ENCODE data around the gene ARMC9. TPM values are rescaled to one million over a fixed set of nuclear protein-coding genes. Genes with fewer than 3 reads are reported as not detected.

Gene ARMC9
- total and polyA plus RNA-seq, 3 donors from 2014 or later: 35.0 to 49.7 (median 47.5) TPM

GRCh38 chr2:231293163-231293562, 94.7 kb downstream of the ARMC9 start:
- Histone ChIP-seq H3K36me3 (ENCODE audit: low read depth, missing control alignments) (no peaks in the 10 kb centered on the region), H3K9me3 (no peaks in the 10 kb centered on the region), H3K4me3 (no peak overlapping the region), H3K27me3 (no peaks in the 10 kb centered on the region), H3K4me1 (no peaks in the 10 kb centered on the region), H3K27ac (no peak overlapping the region)
- TF ChIP-seq CTCF (IDR thresholded peaks at IDR 0.05) (no peak), POLR2A (IDR thresholded peaks at IDR 0.05) (no peak)
- intact Hi-C loops (cut with DNase I; ENCODE audit: low total_unique reads): loop anchor here (10.0 kb wide), 1 partner anchor 122 kb away; no protein-coding TSS in a partner anchor
- 59 to 67% methylated on average over 4 of the region's 4 CpGs for WGBS, 2 donors
- DNase-seq: no peak

GRCh38 chr2:231294116-231294515, 95.7 kb downstream of the ARMC9 start:
- TF ChIP-seq CTCF (IDR thresholded peaks at IDR 0.05): no peak
- TF ChIP-seq POLR2A (IDR thresholded peaks at IDR 0.05): no peak
- no peak for DNase-seq
- WGBS, 2 donors: 75 to 94% methylated on average over 7 of the region's 7 CpGs

GRCh38 chr2:231294571-231295362, 96.3 kb downstream of the ARMC9 start:
- TF ChIP-seq CTCF (IDR thresholded peaks at IDR 0.05) (no peak), POLR2A (IDR thresholded peaks at IDR 0.05) (no peak)
- H3K27ac ChIP-seq: no peak overlapping the region
- no peaks in the 10 kb centered on the region for H3K9me3 ChIP-seq
- WGBS, 2 donors: 78 to 80% methylated on average over 10 of the region's 10 CpGs
- H3K4me3 ChIP-seq: no peak overlapping the region
- no peaks in the 10 kb centered on the region for H3K4me1 ChIP-seq
- DNase-seq: no peak
- intact Hi-C loops (cut with DNase I; ENCODE audit: low total_unique reads): loop anchor here (10.0 kb wide), 1 partner anchor 120 kb away; no protein-coding TSS in a partner anchor
- H3K27me3 ChIP-seq: no peaks in the 10 kb centered on the region
- no peaks in the 10 kb centered on the region for H3K36me3 ChIP-seq (ENCODE audit: low read depth, missing control alignments)

More at GRCh38 chr2:231294116-231294515, 95.7 kb downstream of the ARMC9 start:
- intact Hi-C loops (cut with DNase I; ENCODE audit: low total_unique reads): loop anchor here (10.0 kb wide), 1 partner anchor 121 kb away; no protein-coding TSS in a partner anchor
- Histone ChIP-seq H3K9me3 (no peaks in the 10 kb centered on the region), H3K27ac (no peak overlapping the region), H3K4me3 (no peak overlapping the region), H3K4me1 (no peaks in the 10 kb centered on the region), H3K27me3 (no peaks in the 10 kb centered on the region), H3K36me3 (ENCODE audit: low read depth, missing control alignments) (no peaks in the 10 kb centered on the region)

- 89 to 92% methylated on average over 8 of the region's 8 CpGs for WGBS, 2 donors
- intact Hi-C loops (cut with DNase I; ENCODE audit: low total_unique reads): loop anchor here (10.0 kb wide), 1 partner anchor 119 kb away; no protein-coding TSS in a partner anchor
- DNase-seq: no peak
- Histone ChIP-seq H3K36me3 (ENCODE audit: low read depth, missing control alignments) (no peaks in the 10 kb centered on the region), H3K4me1 (no peaks in the 10 kb centered on the region), H3K4me3 (no peak overlapping the region), H3K27me3 (no peaks in the 10 kb centered on the region), H3K27ac (no peak overlapping the region), H3K9me3 (no peaks in the 10 kb centered on the region)
- TF ChIP-seq POLR2A (IDR thresholded peaks at IDR 0.05) (no peak), CTCF (IDR thresholded peaks at IDR 0.05) (no peak)
Observed at GRCh38 chr2:231295363-231295655, 96.9 kb downstream of the ARMC9 start.

Data from testis (tissue), 3 donors.